H1 (cell line): ENCODE results near the gene DGKI. TPM values are rescaled to one million over a fixed set of nuclear protein-coding genes. Genes with fewer than 3 reads are reported as not detected.

Experiments
- CTCF ChIA-PET: fragments of 300-600 bp; sonication (Branson Sonifier 250); formaldehyde crosslinking; loops from one replicate; lab custom pipeline; 2021; ENCODE audit not compliant: partially characterized antibody; lab: Charles Lee
- POLR2A ChIA-PET: fragments of 300-600 bp; sonication (Branson Sonifier 250); formaldehyde crosslinking; loops from one replicate; lab custom pipeline; 2021; ENCODE audit warnings: inconsistent platforms; ENCODE audit not compliant: partially characterized antibody; lab: Charles Lee
- DNase-seq, 2 experiments: peaks; one replicate each; pipeline versions ENCODE4 v3.0.0 to v3.0.0-alpha.2; 2010 to 2022; ENCODE audit warnings: low spot score in 2 of 2, low read depth in 1 of 2, mixed read lengths in 1 of 2
- FAIRE-seq: peaks from 2 replicates; lab custom pipeline; 2011; peaks lifted over from hg19 to GRCh38; lab: Jason Lieb, UNC
- H2AFZ ChIP-seq: 2 replicates; pipeline ENCODE4 v1.8.1; 2012; ENCODE audit warnings: low read length, inconsistent platforms
- H2AK5ac ChIP-seq: 2 replicates; pipeline ENCODE4 v1.6.1; 2013; ENCODE audit warnings: low read depth, low read length
- H2BK120ac ChIP-seq: replicated peaks from 2 replicates; pipeline ENCODE3; 2013; ENCODE audit warnings: low read depth, low read length, inconsistent platforms
- H2BK12ac ChIP-seq: 2 replicates; pipeline ENCODE4 v1.6.1; 2013; ENCODE audit warnings: low read depth, low read length
- H2BK15ac ChIP-seq: 2 replicates; pipeline ENCODE4 v1.6.1; 2013; ENCODE audit warnings: low read length
- H2BK20ac ChIP-seq: 2 replicates; pipeline ENCODE4 v1.6.1; 2013; ENCODE audit warnings: low read length
- H2BK5ac ChIP-seq: 2 replicates; pipeline ENCODE4 v1.6.1; 2013; ENCODE audit warnings: low read depth, low read length
- H3K14ac ChIP-seq: 2 replicates; pipeline ENCODE4 v1.6.1; 2013; ENCODE audit warnings: inconsistent platforms; ENCODE audit not compliant: insufficient read length
- H3K18ac ChIP-seq: 2 replicates; pipeline ENCODE4 v1.6.1; 2013; ENCODE audit warnings: low read length; ENCODE audit errors: extremely low read depth
- H3K23ac ChIP-seq: 2 replicates; pipeline ENCODE4 v1.6.1; 2013; ENCODE audit warnings: inconsistent platforms; ENCODE audit not compliant: insufficient read length
- H3K23me2 ChIP-seq: 2 replicates; pipeline ENCODE4 v1.6.1; 2013; ENCODE audit warnings: low read depth, low read length
- H3K27ac ChIP-seq: 2 replicates; pipeline ENCODE4 v1.6.1; 2011; ENCODE audit warnings: low read depth, low read length, inconsistent platforms
- H3K27me3 ChIP-seq, 4 experiments: replicated peaks in 1 of 4; 1 replicate in 1 of 4; 2 replicates in 3 of 4; pipeline versions ENCODE4 v1.6.1 to v1.8.1; 2011 to 2013; ENCODE audit warnings: low read length in 3 of 4, mild to moderate bottlenecking in 3 of 4, inconsistent platforms in 2 of 4, mixed read lengths in 2 of 4, moderate library complexity in 1 of 4; ENCODE audit not compliant: control insufficient read depth in 3 of 4, insufficient read depth in 3 of 4; ENCODE audit errors: extremely low read depth in 1 of 4
- H3K36me3 ChIP-seq, 4 experiments: 2 replicates each; pipeline versions ENCODE4 v1.6.1 to v1.8.1; 2011 to 2013; ENCODE audit warnings: mild to moderate bottlenecking in 4 of 4, low read length in 3 of 4, moderate library complexity in 2 of 4, control low read depth in 1 of 4, inconsistent platforms in 1 of 4; ENCODE audit not compliant: insufficient read depth in 4 of 4, control insufficient read depth in 2 of 4
- H3K4ac ChIP-seq: replicated peaks from 2 replicates; pipeline ENCODE3; 2013; ENCODE audit warnings: low read length, low read depth, mixed read lengths, inconsistent platforms; ENCODE audit not compliant: insufficient read length
- H3K4me1 ChIP-seq, 4 experiments: replicated peaks in 1 of 4; 1 replicate in 1 of 4; 2 replicates in 3 of 4; pipeline versions ENCODE4 v1.6.1 to v1.8.1; 2011 to 2013; ENCODE audit warnings: low read length in 3 of 4, inconsistent platforms in 2 of 4, mixed read lengths in 1 of 4; ENCODE audit not compliant: insufficient read depth in 4 of 4, control insufficient read depth in 3 of 4
- H3K4me2 ChIP-seq, 2 experiments: 2 replicates each; pipeline versions ENCODE4 v1.6.1 to v1.8.1; 2011 to 2013; ENCODE audit warnings: low read depth in 2 of 2, low read length in 2 of 2, control low read depth in 1 of 2, inconsistent platforms in 1 of 2, mild to moderate bottlenecking in 1 of 2; ENCODE audit not compliant: insufficient read depth in 1 of 2
- H3K4me3 ChIP-seq, 4 experiments: fragments of 200-600, 300-600 bp in 1 of 4; sonication (generic), shearing (Covaris generic), sonication (Bioruptor Twin) in 1 of 4; 2 replicates each; pipeline versions ENCODE4 v1.5.1 to v1.8.1; 2011 to 2016; ENCODE audit warnings: low read length in 4 of 4, low read depth in 3 of 4, control low read depth in 2 of 4, inconsistent platforms in 2 of 4, mild to moderate bottlenecking in 2 of 4, mixed read lengths in 1 of 4, moderate library complexity in 1 of 4; ENCODE audit not compliant: insufficient read depth in 2 of 4; ENCODE audit errors: extremely low read depth in 1 of 4
- H3K56ac ChIP-seq: replicated peaks from 2 replicates; pipeline ENCODE3; 2013; ENCODE audit warnings: low read depth, mild to moderate bottlenecking, mixed read lengths, low read length, inconsistent platforms; ENCODE audit not compliant: insufficient read length
- H3K79me1 ChIP-seq: 2 replicates; pipeline ENCODE4 v1.6.1; 2013; ENCODE audit warnings: low read depth, low read length, control low read depth
- H3K79me2 ChIP-seq, 2 experiments: 2 replicates each; pipeline versions ENCODE4 v1.6.1 to v1.8.1; 2012 to 2013; ENCODE audit warnings: low read length in 2 of 2, mild to moderate bottlenecking in 2 of 2, inconsistent platforms in 1 of 2; ENCODE audit not compliant: insufficient read depth in 2 of 2, control insufficient read depth in 1 of 2
- H3K9ac ChIP-seq, 4 experiments: replicated peaks in 1 of 4; 1 replicate in 1 of 4; 2 replicates in 3 of 4; pipeline versions ENCODE4 v1.6.1 to v1.8.1; 2011 to 2013; ENCODE audit warnings: low read depth in 3 of 4, low read length in 3 of 4, control low read depth in 2 of 4, mild to moderate bottlenecking in 2 of 4, moderate library complexity in 2 of 4, inconsistent platforms in 1 of 4; ENCODE audit errors: extremely low read depth in 1 of 4
- H3K9me3 ChIP-seq, 2 experiments: 2 replicates each; pipeline versions ENCODE4 v1.6.1 to v1.8.1; 2012 to 2013; ENCODE audit warnings: mild to moderate bottlenecking in 2 of 2, moderate library complexity in 2 of 2, control low read depth in 1 of 2, inconsistent platforms in 1 of 2, low read depth in 1 of 2, low read length in 1 of 2, mixed read lengths in 1 of 2; ENCODE audit not compliant: insufficient read depth in 2 of 2
- H4K20me1 ChIP-seq, 2 experiments: replicated peaks in 1 of 2; 2 replicates each; pipeline versions ENCODE3 to v1.8.1; 2011 to 2013; ENCODE audit warnings: inconsistent platforms in 2 of 2, low read length in 2 of 2, mild to moderate bottlenecking in 1 of 2; ENCODE audit not compliant: insufficient read depth in 2 of 2, control insufficient read depth in 1 of 2
- H4K5ac ChIP-seq: 2 replicates; pipeline ENCODE4 v1.6.1; 2013; ENCODE audit warnings: low read length, low read depth, mixed read lengths, inconsistent platforms; ENCODE audit not compliant: insufficient read length
- H4K8ac ChIP-seq: 2 replicates; pipeline ENCODE4 v1.8.0; 2013; ENCODE audit warnings: mild to moderate bottlenecking, moderate library complexity, low read length, inconsistent platforms; ENCODE audit not compliant: insufficient read depth; ENCODE audit errors: extremely low read depth
- H4K91ac ChIP-seq: replicated peaks from 2 replicates; pipeline ENCODE3; 2013; ENCODE audit warnings: low read length, mixed read lengths, inconsistent platforms; ENCODE audit not compliant: insufficient read length
- ASH2L ChIP-seq: fragments of 200-600, 300-600 bp; sonication (generic); IDR thresholded peaks from one replicate; pipeline ENCODE4 v1.7.1; 2017; ENCODE audit warnings: low read length
- CBX5 ChIP-seq: fragments of 300-800, 300-1000 bp; sonication (generic); IDR thresholded peaks from 2 replicates; pipeline ENCODE4 v1.7.1; 2016; ENCODE audit warnings: antibody characterized with exemption, low read length, low read depth
- CEBPB ChIP-seq: IDR thresholded peaks from 2 replicates; pipeline ENCODE4 v1.6.1; 2012; ENCODE audit warnings: low read depth, low read length
- CHD2 ChIP-seq: IDR thresholded peaks from 2 replicates; pipeline ENCODE4 v1.6.1; 2012; ENCODE audit warnings: low read length, improper control_type of control experiment
- CREB1 ChIP-seq: IDR thresholded peaks from 2 replicates; pipeline ENCODE4 v1.6.1; 2012; ENCODE audit warnings: inconsistent platforms
- HDAC2 ChIP-seq, 2 experiments: fragments of 300-600 bp in 1 of 2; sonication (generic) in 1 of 2; IDR thresholded peaks; 2 replicates each; pipeline ENCODE4 v1.6.1; 2011 to 2012; ENCODE audit warnings: low read depth in 2 of 2, low read length in 2 of 2, mild to moderate bottlenecking in 2 of 2, moderate library complexity in 2 of 2, borderline replicate concordance in 1 of 2, inconsistent platforms in 1 of 2
- JUND ChIP-seq: IDR thresholded peaks from 2 replicates; pipeline ENCODE4 v1.6.1; 2011; ENCODE audit warnings: mild to moderate bottlenecking, improper control_type of control experiment, low read length
- KDM1A ChIP-seq: fragments of 200-600, 300-600 bp; sonication (generic); IDR thresholded peaks from 2 replicates; pipeline ENCODE4 v1.7.1; 2016; ENCODE audit warnings: mild to moderate bottlenecking, low read length, borderline replicate concordance
- KDM4A ChIP-seq: IDR thresholded peaks from one replicate; pipeline ENCODE4 v1.7.1; 2012; ENCODE audit warnings: low read depth, mild to moderate bottlenecking, moderate library complexity, low read length, inconsistent platforms; ENCODE audit not compliant: severe bottlenecking
- NRF1 ChIP-seq: IDR thresholded peaks from 2 replicates; pipeline ENCODE4 v1.6.1; 2011; ENCODE audit warnings: mild to moderate bottlenecking, low read depth, low read length, improper control_type of control experiment
- SAP30 ChIP-seq: fragments of 300-600 bp; sonication (generic); IDR thresholded peaks from 2 replicates; pipeline ENCODE4 v1.7.1; 2012; ENCODE audit warnings: low read length, moderate library complexity, mild to moderate bottlenecking, inconsistent platforms; ENCODE audit not compliant: insufficient read depth, insufficient replicate concordance
- SIRT6 ChIP-seq: IDR thresholded peaks from one replicate; pipeline ENCODE4 v1.7.1; 2012; ENCODE audit warnings: low read length, inconsistent platforms
- SP1 ChIP-seq: IDR thresholded peaks from 2 replicates; pipeline ENCODE4 v1.6.1; 2011; ENCODE audit warnings: low read depth, low read length
- SRF ChIP-seq: IDR thresholded peaks from 2 replicates; pipeline ENCODE4 v1.6.1; 2011; ENCODE audit warnings: mild to moderate bottlenecking, low read depth, low read length, moderate library complexity
- USF2 ChIP-seq: IDR thresholded peaks from 2 replicates; pipeline ENCODE4 v1.6.1; 2011; ENCODE audit warnings: low read length, improper control_type of control experiment
- WGBS, 2 experiments: shearing (Covaris generic) in 1 of 2; methylation state at CpG; one replicate each; pipeline versions ENCODE4 v1.1.6 to v1.1.7; 2013 to 2015; ENCODE audit warnings: low lambda C conversion rate in 2 of 2, mixed read lengths in 2 of 2, inconsistent platforms in 1 of 2, low coverage in 1 of 2, missing lambda C conversion rate in 1 of 2; ENCODE audit not compliant: insufficient replicate concordance in 2 of 2, insufficient coverage in 1 of 2, insufficient read length in 1 of 2; ENCODE audit errors: extremely low coverage in 1 of 2, missing lambda C conversion rate in 1 of 2; 5-methylcytosine and 5-hydroxymethylcytosine counted together
- polyA plus RNA-seq, 7 experiments: library from polyadenylated mRNA; depleted of rRNA in 3 of 7; stranded (reverse) in 5 of 7; unstranded in 2 of 7; fragments of >200 nt in 5 of 7; fragments of 200-250 nt in 2 of 7; gene quantifications; 1 replicate in 5 of 7; 2 replicates in 1 of 7; 4 replicates in 1 of 7; pipeline versions ENCODE4 v1.2.1 to v1.2.3, GENCODE V29; 2011 to 2013; ENCODE audit warnings: missing spikeins in 2 of 7, mixed read lengths in 2 of 7
- total RNA-seq: library from RNA; stranded (reverse); fragmentation: NEBNext Ultra II Directional; extraction: Animal tissue kit (Norgen Biotek cat#: 25700); gene quantifications from 2 replicates; pipeline ENCODE4 v1.2.1, GENCODE V29; 2021

The DGKI gene
- total and polyA plus RNA-seq, 2 of the 8 experiments (the other 6 are each of a cell fraction or from before 2014, with no cell fraction given), result 0.20 to 0.71 TPM

GRCh38 chr7:137732168-137732567 lies 114.6 kb downstream of the DGKI start:
- no peaks in the 10 kb centered on the region for H3K9me3 ChIP-seq
- H4K91ac ChIP-seq, result no peak overlapping the region
- H3K14ac ChIP-seq, result no peak overlapping the region
- H2BK12ac ChIP-seq, result no peak overlapping the region
- H3K4me1 ChIP-seq, result no peaks in the 10 kb centered on the region
- H2BK15ac ChIP-seq, result no peak overlapping the region
- H2BK20ac ChIP-seq, result no peak overlapping the region
- no peaks in the 10 kb centered on the region for H3K79me1 ChIP-seq
- H2AFZ ChIP-seq, result no peak overlapping the region
- no peak overlapping the region for H3K4me3 ChIP-seq
- CTCF ChIA-PET, result interaction anchor here (0.7 to 1.9 kb wide), 4 partner anchors 9 to 106 kb away, joined by 3 to 6 read pairs (median 4); no protein-coding TSS in a partner anchor
- no peak overlapping the region for H3K27ac ChIP-seq
- no peak overlapping the region for H3K4ac ChIP-seq
- no peaks in the 10 kb centered on the region for H3K79me2 ChIP-seq
- H3K4me2 ChIP-seq, result no peak overlapping the region
- H4K5ac ChIP-seq, result no peak overlapping the region
- no peaks in the 10 kb centered on the region; a peak in 1 of 7 replicates for H3K27me3 ChIP-seq
- no peak for DNase-seq
- no peaks in the 10 kb centered on the region; the same call in 1 of the 2 replicates for H3K23me2 ChIP-seq
- H2BK5ac ChIP-seq, result no peak overlapping the region
- H2BK120ac ChIP-seq, result no peak overlapping the region
- no peak for FAIRE-seq
- no peak overlapping the region for H3K23ac ChIP-seq
- H3K56ac ChIP-seq, result no peak overlapping the region
- no peaks in the 10 kb centered on the region for H3K36me3 ChIP-seq
- H3K9ac ChIP-seq, result no peak overlapping the region
- no peaks in the 10 kb centered on the region for H4K20me1 ChIP-seq
- POLR2A ChIA-PET, result no interaction called here
- no peak overlapping the region for H4K8ac ChIP-seq
- H3K18ac ChIP-seq, result no peak overlapping the region
- H2AK5ac ChIP-seq, result no peak overlapping the region
- WGBS, 2 experiments, result 95% methylated on average over 2 of the region's 2 CpGs; no CpG with 5 or more reads in 1 of the 2 experiments
- TF ChIP-seq SP1 (no peak), KDM1A (no peak), JUND (no peak), CHD2 (no peak), SIRT6 (no peak), HDAC2 (IDR thresholded peaks at IDR 0.05; ENCODE audit: borderline replicate concordance in 1 of 2, low read depth in 2 of 2, low read length in 2 of 2) (no peak), SRF (no peak), NRF1 (no peak), SAP30 (no peak), KDM4A (no peak), ASH2L (no peak), CEBPB (no peak), CREB1 (no peak), USF2 (no peak), CBX5 (no peak)
